Mucosa of rectum (tissue), 2 donors: Measurements from ENCODE around the gene SRCAP.

ENCODE experiments used
- H3K27ac ChIP-seq, 2 donors: one replicate each; pipeline ENCODE4 v1.7.0; 2013; ENCODE audit warnings: inconsistent platforms in 2 of 2, low read depth in 2 of 2, low read length in 2 of 2
- H3K27me3 ChIP-seq, 2 donors: one replicate each; pipeline ENCODE4 v1.7.0; 2013; ENCODE audit warnings: low read length in 2 of 2; ENCODE audit not compliant: control insufficient read depth in 2 of 2, insufficient read depth in 2 of 2
- H3K36me3 ChIP-seq, 2 donors: one replicate each; pipeline ENCODE4 v1.7.0; 2013; ENCODE audit warnings: low read length in 2 of 2; ENCODE audit not compliant: control insufficient read depth in 2 of 2, insufficient read depth in 2 of 2
- H3K4me1 ChIP-seq, 2 donors: one replicate each; pipeline ENCODE4 v1.7.0; 2013; ENCODE audit warnings: low read length in 2 of 2, mild to moderate bottlenecking in 1 of 2; ENCODE audit not compliant: control insufficient read depth in 2 of 2, insufficient read depth in 2 of 2
- H3K4me3 ChIP-seq, 2 donors: one replicate each; pipeline ENCODE4 v1.7.0; 2013; ENCODE audit warnings: low read length in 2 of 2
- H3K9ac ChIP-seq, 2 donors: one replicate each; pipeline ENCODE4 v1.7.0; 2013; ENCODE audit warnings: low read length in 2 of 2, low read depth in 1 of 2, mild to moderate bottlenecking in 1 of 2
- H3K9me3 ChIP-seq, 2 donors: one replicate each; pipeline ENCODE4 v1.7.0; 2013; ENCODE audit warnings: low read length in 2 of 2; ENCODE audit not compliant: control insufficient read depth in 2 of 2
- donor health status: healthy.
- donor health status: Normal muscosa, but diverticular disease.

The SRCAP gene

DNA sequence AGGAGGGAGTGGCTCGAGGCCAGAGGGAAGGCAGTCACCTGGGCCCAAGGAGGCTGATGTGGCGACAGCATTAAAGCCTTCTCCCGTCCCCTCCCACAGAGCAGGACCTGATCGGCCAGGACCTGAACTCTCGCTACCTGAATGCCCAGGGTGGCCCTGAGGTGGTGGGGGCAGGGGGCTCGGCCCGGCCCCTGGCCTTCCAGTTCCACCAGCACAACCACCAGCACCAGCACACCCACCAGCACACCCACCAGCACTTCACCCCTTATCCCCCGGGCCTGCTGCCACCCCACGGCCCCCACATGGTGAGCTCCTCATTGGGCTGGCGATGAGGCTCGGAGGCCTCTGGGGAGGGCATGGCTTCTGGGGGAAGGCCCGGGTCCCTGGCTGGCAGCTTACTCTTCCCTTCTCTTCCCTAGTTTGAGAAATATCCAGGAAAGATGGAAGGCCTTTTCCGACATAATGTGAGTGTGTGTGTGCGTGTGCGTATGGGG is 34.3 kb upstream of the SRCAP start:
- Histone ChIP-seq H3K4me1 (peaks cover 25 to 32% of the 10 kb centered on the region in 2 donors), H3K9ac (no peak overlapping the region), H3K27me3 (no peaks in the 10 kb centered on the region), H3K4me3 (no peak overlapping the region), H3K36me3 (peaks cover 68 to 73% of the 10 kb centered on the region in 2 donors), H3K9me3 (no peaks in the 10 kb centered on the region), H3K27ac (no peak overlapping the region)

DNA sequence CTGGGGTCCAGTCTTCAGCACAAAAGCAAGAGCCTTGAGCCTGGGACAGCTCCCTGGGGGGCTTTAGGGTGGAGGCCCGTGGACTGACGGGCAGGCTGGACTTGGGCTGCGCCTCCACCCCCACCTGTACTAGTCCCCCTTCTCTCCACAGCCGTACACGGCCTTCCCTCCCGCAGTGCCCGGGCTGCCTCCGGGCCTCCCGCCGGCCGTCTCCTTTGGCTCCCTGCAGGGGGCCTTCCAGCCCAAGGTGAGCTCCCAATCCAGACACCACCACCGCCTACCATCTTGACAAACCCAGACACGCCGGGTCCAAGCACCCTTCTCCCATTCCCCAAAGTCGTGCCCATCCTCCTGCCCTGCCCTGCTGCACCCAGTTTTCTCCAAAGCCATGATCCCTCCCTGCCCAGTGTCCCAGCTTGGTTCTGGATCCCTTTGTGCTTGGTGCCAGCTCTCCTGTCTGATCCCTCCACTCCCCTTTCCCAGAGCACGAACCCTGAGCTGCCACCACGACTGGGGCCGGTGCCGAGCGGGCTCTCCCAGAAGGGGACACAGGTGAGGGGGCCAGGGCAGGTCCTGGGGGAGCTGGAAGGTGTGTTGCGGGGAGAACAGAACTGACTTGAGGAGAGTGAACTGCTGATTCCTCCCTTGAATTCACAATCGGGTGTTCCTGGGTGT is 33.7 kb upstream of the SRCAP start:
- H3K9me3 ChIP-seq: no peaks in the 10 kb centered on the region

GRCh38 chr16:30665830-30666190 is 33.2 kb upstream of the SRCAP start:
- Histone ChIP-seq H3K4me3 (no peak overlapping the region), H3K27ac (no peak overlapping the region), H3K27me3 (no peaks in the 10 kb centered on the region), H3K9me3 (no peaks in the 10 kb centered on the region), H3K4me1 (peaks cover 14 to 21% of the 10 kb centered on the region in 2 donors), H3K9ac (no peak overlapping the region), H3K36me3 (peaks cover 76 to 78% of the 10 kb centered on the region in 2 donors)

More for the DNA sequence above, 33.7 kb upstream of the SRCAP start:
- Histone ChIP-seq H3K4me1 (peaks cover 19 to 27% of the 10 kb centered on the region in 2 donors), H3K9ac (no peak overlapping the region), H3K27me3 (no peaks in the 10 kb centered on the region), H3K36me3 (peaks cover 74 to 78% of the 10 kb centered on the region in 2 donors), H3K4me3 (no peak overlapping the region), H3K27ac (no peak overlapping the region)

DNA sequence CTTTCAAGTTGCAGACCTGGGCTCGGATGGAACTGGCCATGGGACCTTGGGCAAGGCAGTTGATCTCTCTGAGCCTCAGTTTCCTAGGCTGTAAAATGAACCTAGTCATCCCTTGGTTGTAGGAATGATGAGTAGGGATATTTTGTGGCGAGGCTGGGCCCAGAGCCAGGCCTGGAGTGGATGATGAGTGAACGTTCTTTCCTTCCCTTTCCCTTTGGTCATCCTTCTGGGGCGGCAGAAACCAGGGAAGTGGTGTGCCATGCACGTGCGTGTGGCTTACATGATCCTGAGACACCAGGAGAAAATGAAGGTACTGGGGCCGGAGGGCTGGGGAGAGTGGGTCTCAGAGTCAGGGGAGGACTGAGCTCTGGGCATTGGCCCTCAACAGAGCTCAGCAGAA is 32.3 kb upstream of the SRCAP start:
- H3K9ac ChIP-seq: no peak overlapping the region
- H3K27ac ChIP-seq: no peak overlapping the region
- no peaks in the 10 kb centered on the region for H3K27me3 ChIP-seq
- H3K9me3 ChIP-seq: no peaks in the 10 kb centered on the region
- H3K36me3 ChIP-seq: peaks cover 70 to 73% of the 10 kb centered on the region in 2 donors
- peaks cover 5 to 13% of the 10 kb centered on the region in 2 donors for H3K4me1 ChIP-seq
- no peak overlapping the region for H3K4me3 ChIP-seq

GRCh38 chr16:30667361-30667905 is 31.5 kb upstream of the SRCAP start:
- H3K27ac ChIP-seq: no peak overlapping the region
- no peaks in the 10 kb centered on the region for H3K9me3 ChIP-seq
- H3K4me1 ChIP-seq: peaks cover 0 to 7% of the 10 kb centered on the region in 2 donors
- no peaks in the 10 kb centered on the region for H3K27me3 ChIP-seq
- H3K36me3 ChIP-seq: peaks cover 65 to 67% of the 10 kb centered on the region in 2 donors
- H3K9ac ChIP-seq: no peak overlapping the region
- no peak overlapping the region for H3K4me3 ChIP-seq

DNA sequence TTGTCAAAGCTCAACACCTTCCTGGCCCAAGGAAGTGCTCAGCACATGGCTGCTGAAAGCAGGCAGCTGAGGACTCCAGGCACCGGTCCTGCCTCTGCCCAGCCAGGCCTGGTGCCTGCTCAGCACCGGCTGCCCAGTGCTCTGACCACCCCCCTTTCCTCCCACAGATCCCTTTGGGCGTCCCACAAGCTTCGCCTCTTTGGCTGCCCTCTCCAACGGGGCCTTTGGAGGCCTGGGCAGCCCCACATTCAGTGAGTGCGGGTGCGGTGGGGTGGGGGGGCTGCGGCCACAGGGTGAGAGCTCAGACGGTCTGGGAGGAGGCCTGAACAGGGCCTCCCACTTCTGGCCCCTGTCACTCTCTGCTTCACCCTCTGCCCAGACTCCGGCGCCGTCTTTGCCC is 30.6 kb upstream of the SRCAP start:
- H3K27ac ChIP-seq: no peak overlapping the region
- H3K36me3 ChIP-seq: peaks cover 56 to 58% of the 10 kb centered on the region in 2 donors
- peaks cover 0 to 3% of the 10 kb centered on the region in 2 donors for H3K4me1 ChIP-seq
- no peak overlapping the region for H3K4me3 ChIP-seq
- no peaks in the 10 kb centered on the region for H3K9me3 ChIP-seq
- no peak overlapping the region for H3K9ac ChIP-seq
- no peaks in the 10 kb centered on the region for H3K27me3 ChIP-seq

DNA sequence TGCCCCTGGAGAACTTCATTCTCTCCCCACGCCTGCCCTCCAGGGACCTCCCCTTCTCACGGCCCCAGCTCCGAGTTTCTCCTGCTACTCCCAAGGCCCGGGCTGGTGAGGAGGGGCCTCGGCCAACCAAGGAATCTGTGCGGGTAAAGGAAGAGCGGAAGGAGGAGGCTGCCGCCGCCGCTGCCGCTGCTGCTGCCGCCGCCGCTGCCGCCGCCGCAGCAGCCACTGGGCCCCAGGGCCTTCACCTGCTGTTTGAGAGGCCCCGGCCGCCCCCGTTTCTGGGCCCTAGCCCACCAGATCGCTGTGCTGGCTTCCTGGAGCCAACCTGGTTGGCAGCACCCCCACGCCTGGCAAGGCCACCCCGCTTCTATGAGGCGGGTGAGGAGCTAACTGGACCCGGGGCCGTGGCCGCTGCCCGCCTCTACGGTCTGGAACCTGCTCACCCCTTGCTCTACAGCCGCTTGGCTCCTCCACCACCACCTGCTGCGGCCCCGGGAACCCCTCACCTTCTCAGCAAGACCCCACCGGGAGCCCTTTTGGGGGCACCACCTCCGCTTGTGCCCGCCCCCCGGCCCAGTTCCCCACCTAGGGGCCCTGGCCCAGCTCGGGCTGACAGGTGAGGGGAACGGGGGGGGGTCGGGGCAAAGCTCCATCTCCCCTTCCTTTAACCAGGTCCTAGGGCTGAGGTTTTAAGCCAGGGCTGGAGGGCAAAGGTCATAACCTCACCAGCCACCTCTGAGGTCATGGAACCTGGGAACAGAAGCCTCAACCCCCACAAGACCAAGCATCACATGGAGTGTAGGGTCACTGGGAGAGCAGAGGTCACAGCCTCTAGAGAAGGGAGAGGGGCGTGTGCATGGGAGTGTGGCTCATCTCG is 29.7 kb upstream of the SRCAP start:
- H3K9me3 ChIP-seq: no peaks in the 10 kb centered on the region
- no peak overlapping the region for H3K9ac ChIP-seq
- H3K4me1 ChIP-seq: no peaks in the 10 kb centered on the region
- H3K27me3 ChIP-seq: no peaks in the 10 kb centered on the region
- no peak overlapping the region for H3K27ac ChIP-seq
- no peak overlapping the region for H3K4me3 ChIP-seq
- peaks cover 49 to 52% of the 10 kb centered on the region in 2 donors for H3K36me3 ChIP-seq

DNA sequence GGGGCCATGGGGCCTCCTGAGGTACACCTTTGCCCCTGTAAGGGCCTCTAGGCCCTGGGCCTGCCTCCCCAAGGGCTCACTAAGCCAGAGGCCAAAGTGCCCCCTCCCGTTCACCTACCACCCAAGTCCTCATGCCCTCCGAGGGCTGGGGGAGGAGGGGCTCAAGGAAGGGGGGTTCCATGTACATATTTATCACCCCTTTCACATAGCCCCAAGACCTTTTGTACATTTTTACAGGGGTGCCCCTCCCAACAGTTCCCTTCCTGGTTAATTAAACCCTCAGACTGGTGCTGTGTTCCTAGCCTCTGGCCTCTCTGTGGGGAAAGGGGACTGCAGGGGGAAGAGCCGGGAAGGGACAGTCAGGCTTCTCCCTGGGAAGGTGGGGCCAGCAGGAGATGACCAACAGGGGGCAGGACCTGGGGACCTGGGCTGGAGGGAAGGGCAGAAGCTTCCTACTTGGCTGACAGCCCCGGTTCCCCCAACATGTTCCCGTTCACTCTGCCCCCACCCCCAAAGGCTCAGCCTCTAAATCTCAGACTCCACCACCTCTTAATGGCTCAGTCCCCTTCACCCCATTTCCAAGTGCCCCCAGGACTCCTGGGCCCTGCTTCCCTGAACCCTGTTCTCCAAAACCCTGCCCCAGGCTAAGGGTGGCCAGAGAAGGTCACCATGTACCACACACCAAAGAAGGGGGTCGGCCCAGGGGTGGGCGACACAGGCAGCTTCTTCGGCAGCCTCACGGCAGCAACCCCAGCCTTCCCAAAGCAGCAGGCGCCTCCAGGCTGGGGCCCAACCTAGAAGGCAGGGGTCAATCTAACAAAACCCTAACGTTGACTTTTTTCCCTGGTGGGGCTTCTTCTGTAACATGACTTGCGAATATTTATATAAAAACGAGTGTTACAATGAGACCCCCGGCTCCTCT is 28.8 kb upstream of the SRCAP start:
- Histone ChIP-seq H3K4me3 (no peak overlapping the region), H3K27me3 (no peaks in the 10 kb centered on the region), H3K4me1 (no peaks in the 10 kb centered on the region), H3K9ac (no peak overlapping the region), H3K9me3 (no peaks in the 10 kb centered on the region), H3K36me3 (peaks cover 41 to 44% of the 10 kb centered on the region in 2 donors), H3K27ac (no peak overlapping the region)

- peaks cover 0 to 4% of the 10 kb centered on the region in 2 donors for H3K36me3 ChIP-seq
- H3K27ac ChIP-seq: no peak overlapping the region
- no peaks in the 10 kb centered on the region for H3K4me1 ChIP-seq
- H3K9ac ChIP-seq: no peak overlapping the region
- H3K27me3 ChIP-seq: no peaks in the 10 kb centered on the region
- no peaks in the 10 kb centered on the region for H3K9me3 ChIP-seq
- no peak overlapping the region for H3K4me3 ChIP-seq
Measured at GRCh38 chr16:30675143-30675542, 23.8 kb upstream of the SRCAP start.
